IMR-90 (cell line): ENCODE results near the gene MTURN. TPM values are rescaled to one million over a fixed set of nuclear protein-coding genes. Genes with fewer than 3 reads are reported as not detected.

Source experiments
- ATAC-seq: fragments of 200-7000 bp; cut with Tn5 transposase; 2 replicates; pipeline ENCODE4 v1.9.1; 2020; ENCODE audit warnings: low read depth, mild to moderate bottlenecking, moderate library complexity
- BruUV-seq: library from RNA; stranded (reverse); fragments of 400-500 nt; replicated peaks from 2 replicates; lab custom pipeline; 2021; lab: Mats Ljungman, UMichigan
- CTCF ChIA-PET: fragments of 300-600 bp; formaldehyde crosslinking; extraction: SDS; loops from one replicate; lab custom pipeline; 2021; ENCODE audit warnings: antibody characterized with exemption; lab: Yijun Ruan, JAX
- POLR2A ChIA-PET: fragments of 300-600 bp; sonication (Branson Sonifier 250); formaldehyde crosslinking; loops from one replicate; lab custom pipeline; 2022; ENCODE audit warnings: antibody characterized with exemption; ENCODE audit not compliant: unreplicated experiment; lab: Charles Lee
- DNase-seq: peaks from one replicate; pipeline ENCODE4 v3.0.0; 2013
- H2AFZ ChIP-seq: replicated peaks from 2 replicates; pipeline ENCODE3; 2013; ENCODE audit warnings: low read length, mild to moderate bottlenecking; ENCODE audit not compliant: poor library complexity
- H2AK5ac ChIP-seq: 2 replicates; pipeline ENCODE4 v1.6.1; 2013; ENCODE audit warnings: low read depth, low read length, inconsistent platforms
- H2AK9ac ChIP-seq: replicated peaks from 2 replicates; pipeline ENCODE3; 2013; ENCODE audit warnings: mild to moderate bottlenecking, low read depth, low read length, moderate library complexity; ENCODE audit not compliant: poor library complexity
- H2BK120ac ChIP-seq: 2 replicates; pipeline ENCODE4 v1.6.1; 2013; ENCODE audit warnings: low read depth, low read length, inconsistent platforms
- H2BK15ac ChIP-seq: 3 replicates; pipeline ENCODE4 v1.6.1; 2013; ENCODE audit warnings: low read depth, low read length, inconsistent platforms
- H2BK20ac ChIP-seq: 2 replicates; pipeline ENCODE4 v1.6.1; 2013; ENCODE audit warnings: low read depth, mild to moderate bottlenecking, inconsistent platforms, low read length, moderate library complexity
- H2BK5ac ChIP-seq: 2 replicates; pipeline ENCODE4 v1.6.1; 2013; ENCODE audit warnings: mild to moderate bottlenecking, low read depth, low read length, inconsistent platforms; ENCODE audit not compliant: poor library complexity, severe bottlenecking
- H3K14ac ChIP-seq: replicated peaks from 2 replicates; pipeline ENCODE4 v1.6.1; 2013; ENCODE audit warnings: low read depth, low read length, inconsistent platforms
- H3K18ac ChIP-seq: 2 replicates; pipeline ENCODE4 v1.6.1; 2013; ENCODE audit warnings: low read depth, low read length, control low read depth
- H3K23ac ChIP-seq: 2 replicates; pipeline ENCODE4 v1.6.1; 2013; ENCODE audit warnings: low read depth, low read length, inconsistent platforms
- H3K27ac ChIP-seq: 2 replicates; pipeline ENCODE4 v1.5.1; 2013; ENCODE audit warnings: mild to moderate bottlenecking, control low read depth, low read length; ENCODE audit not compliant: insufficient read depth
- H3K27me3 ChIP-seq: 2 replicates; pipeline ENCODE4 v1.6.1; 2013; ENCODE audit warnings: low read length; ENCODE audit not compliant: control insufficient read depth, insufficient read depth
- H3K36me3 ChIP-seq: 2 replicates; pipeline ENCODE4 v1.6.1; 2013; ENCODE audit warnings: low read length, mixed read lengths; ENCODE audit not compliant: control insufficient read depth, insufficient read depth
- H3K4ac ChIP-seq: 2 replicates; pipeline ENCODE4 v1.6.1; 2013; ENCODE audit warnings: low read depth, low read length, inconsistent platforms
- H3K4me1 ChIP-seq: 2 replicates; pipeline ENCODE4 v1.6.1; 2013; ENCODE audit warnings: low read length, mixed read lengths; ENCODE audit not compliant: control insufficient read depth, insufficient read depth
- H3K4me2 ChIP-seq: 2 replicates; pipeline ENCODE4 v1.6.1; 2013; ENCODE audit warnings: low read depth, mild to moderate bottlenecking, control low read depth, low read length, moderate library complexity
- H3K4me3 ChIP-seq: 2 replicates; pipeline ENCODE4 v1.5.1; 2013; ENCODE audit warnings: low read depth, mild to moderate bottlenecking, control low read depth, low read length, moderate library complexity; ENCODE audit not compliant: insufficient read depth
- H3K56ac ChIP-seq: 2 replicates; pipeline ENCODE4 v1.6.1; 2013; ENCODE audit warnings: low read length, inconsistent platforms; ENCODE audit not compliant: insufficient read depth; ENCODE audit errors: extremely low read depth
- H3K79me1 ChIP-seq, 2 experiments: 2 replicates each; pipeline ENCODE4 v1.6.1; 2013; ENCODE audit warnings: low read length in 2 of 2, inconsistent platforms in 1 of 2, low read depth in 1 of 2
- H3K9ac ChIP-seq: 2 replicates; pipeline ENCODE4 v1.6.1; 2013; ENCODE audit warnings: low read depth, low read length, control low read depth
- H3K9me1 ChIP-seq: 2 replicates; pipeline ENCODE4 v1.6.1; 2013; ENCODE audit warnings: low read length, inconsistent platforms; ENCODE audit not compliant: insufficient read depth
- H3K9me3 ChIP-seq: 2 replicates; pipeline ENCODE4 v1.6.1; 2013; ENCODE audit warnings: low read length; ENCODE audit not compliant: control insufficient read depth, insufficient read depth
- H4K20me1 ChIP-seq: 2 replicates; pipeline ENCODE4 v1.6.1; 2013; ENCODE audit warnings: low read length, inconsistent platforms; ENCODE audit not compliant: insufficient read depth
- H4K5ac ChIP-seq: 2 replicates; pipeline ENCODE4 v1.6.1; 2013; ENCODE audit warnings: mild to moderate bottlenecking, low read depth, low read length, control low read depth
- H4K8ac ChIP-seq, 2 experiments: 2 replicates each; pipeline ENCODE4 v1.6.1; 2013; ENCODE audit warnings: low read depth in 2 of 2, low read length in 2 of 2, control low read depth in 1 of 2, inconsistent platforms in 1 of 2
- H4K91ac ChIP-seq: 2 replicates; pipeline ENCODE4 v1.6.1; 2013; ENCODE audit warnings: low read depth, low read length, inconsistent platforms; ENCODE audit not compliant: insufficient read depth
- CEBPB ChIP-seq: IDR thresholded peaks from 2 replicates; pipeline ENCODE4 v1.6.1; 2012; ENCODE audit warnings: low read depth, low read length, improper control_type of control experiment
- POLR2A ChIP-seq: IDR thresholded peaks from 2 replicates; pipeline ENCODE4 v1.6.1; 2012; ENCODE audit warnings: mild to moderate bottlenecking, low read depth, low read length
- WGBS, 2 experiments: methylation state at CpG; one replicate each; pipeline versions ENCODE4 v1.1.5 to v1.1.7; 2013; ENCODE audit warnings: missing lambda C conversion rate in 2 of 2; ENCODE audit not compliant: insufficient read length in 1 of 2; ENCODE audit errors: extremely low coverage in 2 of 2; 5-methylcytosine and 5-hydroxymethylcytosine counted together
- dilution Hi-C: fragments of 300-500 bp; cut with HindIII; formaldehyde crosslinking; loops from one replicate; pipeline ENCODE4 v1.14.3; 2018; ENCODE audit warnings: low sequenced_read_pairs; ENCODE audit not compliant: unreplicated experiment
- in situ Hi-C: fragments of 300-500 bp; cut with MboI; formaldehyde crosslinking; loops from 3 replicates; pipeline ENCODE4 v1.14.3; 2019; ENCODE audit warnings: low sequenced_read_pairs, inconsistent platforms, mixed read lengths
- intact Hi-C: fragments of 100-400 bp; cut with micrococcal nuclease; formaldehyde crosslinking; loops from 2 replicates; pipeline ENCODE4 v1.10.0; 2022
- polyA plus RNA-seq, 3 experiments: library from polyadenylated mRNA; depleted of rRNA; stranded (reverse); fragments of >200 nt; gene quantifications; 2 replicates each; pipeline ENCODE4 v1.2.3, GENCODE V29; 2012; ENCODE audit warnings: low replicate concordance in 1 of 3
- total RNA-seq: library from RNA; depleted of rRNA; stranded (reverse); fragments of >200 nt; gene quantifications from 2 replicates; pipeline ENCODE4 v1.2.3, GENCODE V29; 2012

Gene MTURN
- total and polyA plus RNA-seq, 2 of the 4 experiments (the other 2 are of a cell fraction) = 2.8 to 5.6 TPM

DNA sequence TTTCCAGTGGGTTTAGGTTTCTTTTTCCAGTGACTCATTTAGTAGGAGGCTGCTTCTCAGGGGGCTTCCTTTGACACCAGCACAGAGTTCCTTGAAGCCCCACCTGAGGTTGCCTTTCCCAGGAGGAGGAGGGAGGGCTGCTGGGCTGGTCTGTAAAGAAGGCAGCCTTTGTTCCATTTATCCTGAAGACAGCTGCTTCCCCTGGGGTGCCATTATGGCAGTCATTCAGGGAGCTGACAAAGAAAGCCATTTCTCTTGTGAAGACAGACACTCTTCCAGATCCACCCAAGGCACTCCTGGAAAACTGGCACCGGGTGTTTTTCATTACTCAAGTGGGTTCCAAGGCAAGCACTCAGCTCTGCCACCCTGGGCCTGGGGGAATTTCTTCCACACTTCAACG lies 54.0 kb downstream of the MTURN start:
- dilution Hi-C loops = no loop called here

More for the DNA sequence above, 54.0 kb downstream of the MTURN start:
- BruUV-seq = no TSS peak
- POLR2A ChIA-PET = no interaction called here
- no peak for ATAC-seq
- H4K91ac ChIP-seq = no peak overlapping the region
- in situ Hi-C loops (no loop called here), intact Hi-C loops (no loop called here)
- H4K8ac ChIP-seq = no peak overlapping the region
- CTCF ChIA-PET = no interaction called here
- no peak overlapping the region for H3K18ac ChIP-seq
- H3K4me3 ChIP-seq = no peak overlapping the region
- no peak overlapping the region for H3K4ac ChIP-seq
- H3K4me2 ChIP-seq = no peak overlapping the region
- H2BK15ac ChIP-seq = no peak overlapping the region
- H3K56ac ChIP-seq = no peak overlapping the region
- H3K36me3 ChIP-seq = no peaks in the 10 kb centered on the region
- TF ChIP-seq CEBPB (no peak), POLR2A (no peak)
- no peak overlapping the region for H2BK5ac ChIP-seq
- WGBS, 2 experiments = no CpG with 5 or more reads among the region's 2 CpGs
- no peak overlapping the region for H2AK5ac ChIP-seq
- H2AK9ac ChIP-seq = no peak overlapping the region
- H3K79me1 ChIP-seq = no peaks in the 10 kb centered on the region
- H3K14ac ChIP-seq = no peak overlapping the region
- H3K9me3 ChIP-seq = no peaks in the 10 kb centered on the region
- H2BK20ac ChIP-seq = no peak overlapping the region
- H3K4me1 ChIP-seq = no peaks in the 10 kb centered on the region
- no peaks in the 10 kb centered on the region for H3K27me3 ChIP-seq
- H2BK120ac ChIP-seq = no peak overlapping the region
- no peak overlapping the region for H3K9ac ChIP-seq
- DNase-seq = no peak
- H4K20me1 ChIP-seq = no peaks in the 10 kb centered on the region
- H4K5ac ChIP-seq = no peak overlapping the region
- no peak overlapping the region for H3K27ac ChIP-seq
- no peak overlapping the region for H3K23ac ChIP-seq
- no peaks in the 10 kb centered on the region for H3K9me1 ChIP-seq
- H2AFZ ChIP-seq = no peak overlapping the region
